H1 (cell line): ENCODE measurements around the gene ANKRD6. TPM values are rescaled to one million over a fixed set of nuclear protein-coding genes. Genes with fewer than 3 reads are reported as not detected.

Experiments
- CTCF ChIA-PET: fragments of 300-600 bp; sonication (Branson Sonifier 250); formaldehyde crosslinking; loops from one replicate; lab custom pipeline; 2021; ENCODE audit not compliant: partially characterized antibody; lab: Charles Lee
- POLR2A ChIA-PET: fragments of 300-600 bp; sonication (Branson Sonifier 250); formaldehyde crosslinking; loops from one replicate; lab custom pipeline; 2021; ENCODE audit warnings: inconsistent platforms; ENCODE audit not compliant: partially characterized antibody; lab: Charles Lee
- DNase-seq, 2 experiments: peaks; one replicate each; pipeline versions ENCODE4 v3.0.0 to v3.0.0-alpha.2; 2010 to 2022; ENCODE audit warnings: low spot score in 2 of 2, low read depth in 1 of 2, mixed read lengths in 1 of 2
- FAIRE-seq: peaks from 2 replicates; lab custom pipeline; 2011; peaks lifted over from hg19 to GRCh38; lab: Jason Lieb, UNC
- H2AFZ ChIP-seq: 2 replicates; pipeline ENCODE4 v1.8.1; 2012; ENCODE audit warnings: low read length, inconsistent platforms
- H2AK5ac ChIP-seq: 2 replicates; pipeline ENCODE4 v1.6.1; 2013; ENCODE audit warnings: low read depth, low read length
- H2BK120ac ChIP-seq: replicated peaks from 2 replicates; pipeline ENCODE3; 2013; ENCODE audit warnings: low read depth, low read length, inconsistent platforms
- H2BK12ac ChIP-seq: 2 replicates; pipeline ENCODE4 v1.6.1; 2013; ENCODE audit warnings: low read depth, low read length
- H2BK15ac ChIP-seq: 2 replicates; pipeline ENCODE4 v1.6.1; 2013; ENCODE audit warnings: low read length
- H2BK20ac ChIP-seq: 2 replicates; pipeline ENCODE4 v1.6.1; 2013; ENCODE audit warnings: low read length
- H2BK5ac ChIP-seq: 2 replicates; pipeline ENCODE4 v1.6.1; 2013; ENCODE audit warnings: low read depth, low read length
- H3K14ac ChIP-seq: 2 replicates; pipeline ENCODE4 v1.6.1; 2013; ENCODE audit warnings: inconsistent platforms; ENCODE audit not compliant: insufficient read length
- H3K18ac ChIP-seq: 2 replicates; pipeline ENCODE4 v1.6.1; 2013; ENCODE audit warnings: low read length; ENCODE audit errors: extremely low read depth
- H3K23ac ChIP-seq: 2 replicates; pipeline ENCODE4 v1.6.1; 2013; ENCODE audit warnings: inconsistent platforms; ENCODE audit not compliant: insufficient read length
- H3K23me2 ChIP-seq: 2 replicates; pipeline ENCODE4 v1.6.1; 2013; ENCODE audit warnings: low read depth, low read length
- H3K27ac ChIP-seq: 2 replicates; pipeline ENCODE4 v1.6.1; 2011; ENCODE audit warnings: low read depth, low read length, inconsistent platforms
- H3K27me3 ChIP-seq, 4 experiments: replicated peaks in 1 of 4; 1 replicate in 1 of 4; 2 replicates in 3 of 4; pipeline versions ENCODE4 v1.6.1 to v1.8.1; 2011 to 2013; ENCODE audit warnings: low read length in 3 of 4, mild to moderate bottlenecking in 3 of 4, inconsistent platforms in 2 of 4, mixed read lengths in 2 of 4, moderate library complexity in 1 of 4; ENCODE audit not compliant: control insufficient read depth in 3 of 4, insufficient read depth in 3 of 4; ENCODE audit errors: extremely low read depth in 1 of 4
- H3K36me3 ChIP-seq, 4 experiments: 2 replicates each; pipeline versions ENCODE4 v1.6.1 to v1.8.1; 2011 to 2013; ENCODE audit warnings: mild to moderate bottlenecking in 4 of 4, low read length in 3 of 4, moderate library complexity in 2 of 4, control low read depth in 1 of 4, inconsistent platforms in 1 of 4; ENCODE audit not compliant: insufficient read depth in 4 of 4, control insufficient read depth in 2 of 4
- H3K4ac ChIP-seq: replicated peaks from 2 replicates; pipeline ENCODE3; 2013; ENCODE audit warnings: low read length, low read depth, mixed read lengths, inconsistent platforms; ENCODE audit not compliant: insufficient read length
- H3K4me1 ChIP-seq, 4 experiments: replicated peaks in 1 of 4; 1 replicate in 1 of 4; 2 replicates in 3 of 4; pipeline versions ENCODE4 v1.6.1 to v1.8.1; 2011 to 2013; ENCODE audit warnings: low read length in 3 of 4, inconsistent platforms in 2 of 4, mixed read lengths in 1 of 4; ENCODE audit not compliant: insufficient read depth in 4 of 4, control insufficient read depth in 3 of 4
- H3K4me2 ChIP-seq, 2 experiments: 2 replicates each; pipeline versions ENCODE4 v1.6.1 to v1.8.1; 2011 to 2013; ENCODE audit warnings: low read depth in 2 of 2, low read length in 2 of 2, control low read depth in 1 of 2, inconsistent platforms in 1 of 2, mild to moderate bottlenecking in 1 of 2; ENCODE audit not compliant: insufficient read depth in 1 of 2
- H3K4me3 ChIP-seq, 4 experiments: fragments of 200-600, 300-600 bp in 1 of 4; sonication (generic), shearing (Covaris generic), sonication (Bioruptor Twin) in 1 of 4; 2 replicates each; pipeline versions ENCODE4 v1.5.1 to v1.8.1; 2011 to 2016; ENCODE audit warnings: low read length in 4 of 4, low read depth in 3 of 4, control low read depth in 2 of 4, inconsistent platforms in 2 of 4, mild to moderate bottlenecking in 2 of 4, mixed read lengths in 1 of 4, moderate library complexity in 1 of 4; ENCODE audit not compliant: insufficient read depth in 2 of 4; ENCODE audit errors: extremely low read depth in 1 of 4
- H3K56ac ChIP-seq: replicated peaks from 2 replicates; pipeline ENCODE3; 2013; ENCODE audit warnings: low read depth, mild to moderate bottlenecking, mixed read lengths, low read length, inconsistent platforms; ENCODE audit not compliant: insufficient read length
- H3K79me1 ChIP-seq: 2 replicates; pipeline ENCODE4 v1.6.1; 2013; ENCODE audit warnings: low read depth, low read length, control low read depth
- H3K79me2 ChIP-seq, 2 experiments: 2 replicates each; pipeline versions ENCODE4 v1.6.1 to v1.8.1; 2012 to 2013; ENCODE audit warnings: low read length in 2 of 2, mild to moderate bottlenecking in 2 of 2, inconsistent platforms in 1 of 2; ENCODE audit not compliant: insufficient read depth in 2 of 2, control insufficient read depth in 1 of 2
- H3K9ac ChIP-seq, 4 experiments: replicated peaks in 1 of 4; 1 replicate in 1 of 4; 2 replicates in 3 of 4; pipeline versions ENCODE4 v1.6.1 to v1.8.1; 2011 to 2013; ENCODE audit warnings: low read depth in 3 of 4, low read length in 3 of 4, control low read depth in 2 of 4, mild to moderate bottlenecking in 2 of 4, moderate library complexity in 2 of 4, inconsistent platforms in 1 of 4; ENCODE audit errors: extremely low read depth in 1 of 4
- H3K9me3 ChIP-seq, 2 experiments: 2 replicates each; pipeline versions ENCODE4 v1.6.1 to v1.8.1; 2012 to 2013; ENCODE audit warnings: mild to moderate bottlenecking in 2 of 2, moderate library complexity in 2 of 2, control low read depth in 1 of 2, inconsistent platforms in 1 of 2, low read depth in 1 of 2, low read length in 1 of 2, mixed read lengths in 1 of 2; ENCODE audit not compliant: insufficient read depth in 2 of 2
- H4K20me1 ChIP-seq, 2 experiments: replicated peaks in 1 of 2; 2 replicates each; pipeline versions ENCODE3 to v1.8.1; 2011 to 2013; ENCODE audit warnings: inconsistent platforms in 2 of 2, low read length in 2 of 2, mild to moderate bottlenecking in 1 of 2; ENCODE audit not compliant: insufficient read depth in 2 of 2, control insufficient read depth in 1 of 2
- H4K5ac ChIP-seq: 2 replicates; pipeline ENCODE4 v1.6.1; 2013; ENCODE audit warnings: low read length, low read depth, mixed read lengths, inconsistent platforms; ENCODE audit not compliant: insufficient read length
- H4K8ac ChIP-seq: 2 replicates; pipeline ENCODE4 v1.8.0; 2013; ENCODE audit warnings: mild to moderate bottlenecking, moderate library complexity, low read length, inconsistent platforms; ENCODE audit not compliant: insufficient read depth; ENCODE audit errors: extremely low read depth
- H4K91ac ChIP-seq: replicated peaks from 2 replicates; pipeline ENCODE3; 2013; ENCODE audit warnings: low read length, mixed read lengths, inconsistent platforms; ENCODE audit not compliant: insufficient read length
- ASH2L ChIP-seq: fragments of 200-600, 300-600 bp; sonication (generic); IDR thresholded peaks from one replicate; pipeline ENCODE4 v1.7.1; 2017; ENCODE audit warnings: low read length
- CBX8 ChIP-seq: fragments of 300-800, 300-1000 bp; sonication (generic); IDR thresholded peaks from 2 replicates; pipeline ENCODE4 v1.7.1; 2016; ENCODE audit warnings: low read depth, low read length, borderline replicate concordance
- CEBPB ChIP-seq: IDR thresholded peaks from 2 replicates; pipeline ENCODE4 v1.6.1; 2012; ENCODE audit warnings: low read depth, low read length
- CREB1 ChIP-seq: IDR thresholded peaks from 2 replicates; pipeline ENCODE4 v1.6.1; 2012; ENCODE audit warnings: inconsistent platforms
- FOSL1 ChIP-seq: IDR thresholded peaks from 2 replicates; pipeline ENCODE4 v1.6.1; 2011; ENCODE audit warnings: mild to moderate bottlenecking, low read depth, low read length, moderate library complexity; ENCODE audit not compliant: insufficient read depth
- HDAC6 ChIP-seq: IDR thresholded peaks from one replicate; pipeline ENCODE4 v1.7.1; 2012; ENCODE audit warnings: low read depth, mild to moderate bottlenecking, inconsistent platforms, low read length, moderate library complexity
- JUND ChIP-seq: IDR thresholded peaks from 2 replicates; pipeline ENCODE4 v1.6.1; 2011; ENCODE audit warnings: mild to moderate bottlenecking, improper control_type of control experiment, low read length
- MAFK ChIP-seq: IDR thresholded peaks from 2 replicates; pipeline ENCODE4 v1.6.1; 2012; ENCODE audit warnings: low read depth, mild to moderate bottlenecking, improper control_type of control experiment, low read length
- NRF1 ChIP-seq: IDR thresholded peaks from 2 replicates; pipeline ENCODE4 v1.6.1; 2011; ENCODE audit warnings: mild to moderate bottlenecking, low read depth, low read length, improper control_type of control experiment
- PHF8 ChIP-seq: fragments of 200-600 bp; sonication (generic); conservative IDR thresholded peaks from 2 replicates; pipeline ENCODE4 v1.7.1; 2012; ENCODE audit warnings: low read depth, mild to moderate bottlenecking, inconsistent platforms, low read length, moderate library complexity
- POU5F1 ChIP-seq: IDR thresholded peaks from 2 replicates; pipeline ENCODE4 v1.6.1; 2011; ENCODE audit warnings: low read depth, mild to moderate bottlenecking, low read length, moderate library complexity
- SIN3A ChIP-seq, 2 experiments: IDR thresholded peaks in 1 of 2; conservative IDR thresholded peaks in 1 of 2; 2 replicates each; pipeline ENCODE4 v1.6.1; 2011 to 2012; ENCODE audit warnings: low read length in 2 of 2, improper control_type of control experiment in 1 of 2, low read depth in 1 of 2, mild to moderate bottlenecking in 1 of 2
- SP1 ChIP-seq: IDR thresholded peaks from 2 replicates; pipeline ENCODE4 v1.6.1; 2011; ENCODE audit warnings: low read depth, low read length
- TCF12 ChIP-seq: IDR thresholded peaks from 2 replicates; pipeline ENCODE4 v1.6.1; 2011; ENCODE audit warnings: low read depth, mild to moderate bottlenecking, low read length
- ZNF274 ChIP-seq: IDR thresholded peaks from 2 replicates; pipeline ENCODE4 v1.7.0; 2012; ENCODE audit warnings: low read length, borderline replicate concordance; ENCODE audit errors: extremely low read depth
- WGBS, 2 experiments: shearing (Covaris generic) in 1 of 2; methylation state at CpG; one replicate each; pipeline versions ENCODE4 v1.1.6 to v1.1.7; 2013 to 2015; ENCODE audit warnings: low lambda C conversion rate in 2 of 2, mixed read lengths in 2 of 2, inconsistent platforms in 1 of 2, low coverage in 1 of 2, missing lambda C conversion rate in 1 of 2; ENCODE audit not compliant: insufficient replicate concordance in 2 of 2, insufficient coverage in 1 of 2, insufficient read length in 1 of 2; ENCODE audit errors: extremely low coverage in 1 of 2, missing lambda C conversion rate in 1 of 2; 5-methylcytosine and 5-hydroxymethylcytosine counted together
- polyA plus RNA-seq, 7 experiments: library from polyadenylated mRNA; depleted of rRNA in 3 of 7; stranded (reverse) in 5 of 7; unstranded in 2 of 7; fragments of >200 nt in 5 of 7; fragments of 200-250 nt in 2 of 7; gene quantifications; 1 replicate in 5 of 7; 2 replicates in 1 of 7; 4 replicates in 1 of 7; pipeline versions ENCODE4 v1.2.1 to v1.2.3, GENCODE V29; 2011 to 2013; ENCODE audit warnings: missing spikeins in 2 of 7, mixed read lengths in 2 of 7
- total RNA-seq: library from RNA; stranded (reverse); fragmentation: NEBNext Ultra II Directional; extraction: Animal tissue kit (Norgen Biotek cat#: 25700); gene quantifications from 2 replicates; pipeline ENCODE4 v1.2.1, GENCODE V29; 2021

Gene ANKRD6
- total and polyA plus RNA-seq, 2 of the 8 experiments (the other 6 are each of a cell fraction or from before 2014, with no cell fraction given): 5.9 to 12.8 TPM

DNA sequence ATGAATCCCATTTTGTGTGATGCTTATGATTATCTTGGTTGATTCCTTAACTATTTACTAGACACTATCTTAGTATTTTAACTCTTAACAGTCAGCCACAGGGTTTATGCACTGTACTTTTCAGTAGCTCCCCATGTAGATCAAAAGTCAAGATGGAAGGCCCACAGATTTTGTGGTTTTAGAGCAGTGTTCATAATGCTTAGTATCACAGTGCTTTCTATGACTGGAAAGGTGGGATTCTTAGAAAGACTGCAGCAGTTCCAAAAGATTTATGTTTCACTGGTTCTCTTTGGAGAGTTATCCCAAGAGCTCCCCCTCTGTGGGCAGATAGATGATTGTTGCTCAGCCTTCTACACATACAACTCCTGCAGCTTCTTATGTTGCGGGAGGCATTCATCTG lies 34.5 kb downstream of the ANKRD6 start:
- ChIA-PET POLR2A (interaction anchor here (0.6 kb wide), 1 partner anchor 13 kb away, joined by 4 read pairs; no protein-coding TSS in a partner anchor), CTCF (interaction anchor here (0.6 to 2.1 kb wide), 8 partner anchors 8 to 785 kb away, joined by 3 to 6 read pairs (median 5); no protein-coding TSS in a partner anchor)
- no peaks in the 10 kb centered on the region for H3K36me3 ChIP-seq
- no peak overlapping the region for H3K18ac ChIP-seq
- H3K27me3 ChIP-seq: no peaks in the 10 kb centered on the region
- no peak overlapping the region for H3K4me3 ChIP-seq
- H3K23ac ChIP-seq: no peak overlapping the region
- DNase-seq (no peak), FAIRE-seq (no peak)
- H3K56ac ChIP-seq: no peak overlapping the region
- H3K4me2 ChIP-seq: no peak overlapping the region
- H3K4ac ChIP-seq: no peak overlapping the region
- no peak overlapping the region for H4K8ac ChIP-seq
- H2AK5ac ChIP-seq: no peak overlapping the region
- H3K79me1 ChIP-seq: no peaks in the 10 kb centered on the region; the same call in 1 of the 2 replicates
- H2AFZ ChIP-seq: no peak overlapping the region
- no peak overlapping the region for H2BK20ac ChIP-seq
- H3K23me2 ChIP-seq: no peaks in the 10 kb centered on the region; the same call in 1 of the 2 replicates
- no peak overlapping the region for H2BK15ac ChIP-seq
- H3K9ac ChIP-seq: no peak overlapping the region
- H3K9me3 ChIP-seq: no peaks in the 10 kb centered on the region
- WGBS, 2 experiments: 94% methylated on average over 1 of the region's 1 CpG; no CpG with 5 or more reads in 1 of the 2 experiments
- no peak overlapping the region for H4K91ac ChIP-seq
- H4K5ac ChIP-seq: no peak overlapping the region
- H2BK5ac ChIP-seq: no peak overlapping the region
- no peak overlapping the region for H3K14ac ChIP-seq
- H2BK12ac ChIP-seq: no peak overlapping the region
- H4K20me1 ChIP-seq: no peaks in the 10 kb centered on the region
- no peaks in the 10 kb centered on the region for H3K4me1 ChIP-seq
- no peak overlapping the region for H2BK120ac ChIP-seq
- H3K27ac ChIP-seq: no peak overlapping the region
- no peaks in the 10 kb centered on the region for H3K79me2 ChIP-seq
- TF ChIP-seq CEBPB: no peak
- no peak for TF ChIP-seq FOSL1
- TF ChIP-seq CBX8: no peak
- TF ChIP-seq CREB1: no peak
- TF ChIP-seq ZNF274: no peak
- no peak for TF ChIP-seq POU5F1
- no peak for TF ChIP-seq ASH2L
- TF ChIP-seq PHF8: no peak
- no peak for TF ChIP-seq SP1
- TF ChIP-seq JUND: no peak
- TF ChIP-seq NRF1: no peak
- no peak for TF ChIP-seq MAFK
- TF ChIP-seq TCF12: no peak
- no peak for TF ChIP-seq SIN3A (conservative IDR thresholded peaks at IDR 0.05 in 1 of 2, IDR thresholded peaks at IDR 0.05 in 1 of 2; ENCODE audit: low read depth in 1 of 2, low read length in 2 of 2)
- no peak for TF ChIP-seq HDAC6
